BE2C (cell line): ENCODE data around the gene ADK.

ENCODE experiments used
- DNase-seq: peaks from one replicate; pipeline ENCODE4 v3.0.0-alpha.2; 2020
- H3K27me3 ChIP-seq: fragments of 250-450 bp; sonication (Bioruptor Pico); 2 replicates; pipeline ENCODE4 v1.5.1; 2020; ENCODE audit warnings: mild to moderate bottlenecking
- H3K36me3 ChIP-seq: fragments of 250-450 bp; sonication (Bioruptor Pico); 2 replicates; pipeline ENCODE4 v1.5.1; 2020; ENCODE audit warnings: mild to moderate bottlenecking
- H3K4me1 ChIP-seq: fragments of 250-450 bp; sonication (Bioruptor Pico); 2 replicates; pipeline ENCODE4 v1.5.1; 2020
- H3K4me3 ChIP-seq: 2 replicates; pipeline ENCODE4 v1.5.1; 2011; ENCODE audit warnings: low read depth, low read length
- H3K9me3 ChIP-seq: fragments of 250-450 bp; sonication (Bioruptor Pico); 2 replicates; pipeline ENCODE4 v1.5.1; 2020
- TF ChIP-seq, protein P1 (sequence below): IDR thresholded peaks from 2 replicates; pipeline ENCODE4 v1.5.1; 2012; ENCODE audit warnings: mild to moderate bottlenecking, low read depth, low read length

Gene ADK

DNA sequence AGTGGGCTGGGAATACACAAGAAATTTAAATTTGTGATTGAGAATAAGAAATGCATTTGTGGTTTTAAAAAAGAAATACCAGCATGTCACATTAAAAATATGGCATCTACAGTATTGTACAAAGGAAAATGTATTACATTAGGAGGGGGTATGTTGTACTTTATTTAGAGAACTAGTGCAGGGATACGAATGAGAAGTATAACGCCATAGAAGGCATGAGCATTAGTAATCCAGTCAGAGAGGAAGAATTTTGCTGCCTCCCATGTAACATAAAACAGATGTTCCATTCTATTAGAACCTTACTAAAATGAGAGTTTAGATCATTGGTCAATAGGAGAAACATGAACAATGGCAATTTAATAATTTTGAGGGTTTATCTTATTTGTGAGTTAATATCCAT is 182.2 kb downstream of the ADK start:
- Histone ChIP-seq H3K27me3 (no peaks in the 10 kb centered on the region), H3K4me3 (no peak overlapping the region), H3K9me3 (no peaks in the 10 kb centered on the region; the same call in 1 of the 2 replicates), H3K4me1 (peaks cover 13% of the 10 kb centered on the region), H3K36me3 (peaks cover 4% of the 10 kb centered on the region; the same call in 1 of the 2 replicates)
- TF ChIP-seq, protein P1, sequence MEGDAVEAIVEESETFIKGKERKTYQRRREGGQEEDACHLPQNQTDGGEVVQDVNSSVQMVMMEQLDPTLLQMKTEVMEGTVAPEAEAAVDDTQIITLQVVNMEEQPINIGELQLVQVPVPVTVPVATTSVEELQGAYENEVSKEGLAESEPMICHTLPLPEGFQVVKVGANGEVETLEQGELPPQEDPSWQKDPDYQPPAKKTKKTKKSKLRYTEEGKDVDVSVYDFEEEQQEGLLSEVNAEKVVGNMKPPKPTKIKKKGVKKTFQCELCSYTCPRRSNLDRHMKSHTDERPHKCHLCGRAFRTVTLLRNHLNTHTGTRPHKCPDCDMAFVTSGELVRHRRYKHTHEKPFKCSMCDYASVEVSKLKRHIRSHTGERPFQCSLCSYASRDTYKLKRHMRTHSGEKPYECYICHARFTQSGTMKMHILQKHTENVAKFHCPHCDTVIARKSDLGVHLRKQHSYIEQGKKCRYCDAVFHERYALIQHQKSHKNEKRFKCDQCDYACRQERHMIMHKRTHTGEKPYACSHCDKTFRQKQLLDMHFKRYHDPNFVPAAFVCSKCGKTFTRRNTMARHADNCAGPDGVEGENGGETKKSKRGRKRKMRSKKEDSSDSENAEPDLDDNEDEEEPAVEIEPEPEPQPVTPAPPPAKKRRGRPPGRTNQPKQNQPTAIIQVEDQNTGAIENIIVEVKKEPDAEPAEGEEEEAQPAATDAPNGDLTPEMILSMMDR: no peak
- no peak for DNase-seq

DNA sequence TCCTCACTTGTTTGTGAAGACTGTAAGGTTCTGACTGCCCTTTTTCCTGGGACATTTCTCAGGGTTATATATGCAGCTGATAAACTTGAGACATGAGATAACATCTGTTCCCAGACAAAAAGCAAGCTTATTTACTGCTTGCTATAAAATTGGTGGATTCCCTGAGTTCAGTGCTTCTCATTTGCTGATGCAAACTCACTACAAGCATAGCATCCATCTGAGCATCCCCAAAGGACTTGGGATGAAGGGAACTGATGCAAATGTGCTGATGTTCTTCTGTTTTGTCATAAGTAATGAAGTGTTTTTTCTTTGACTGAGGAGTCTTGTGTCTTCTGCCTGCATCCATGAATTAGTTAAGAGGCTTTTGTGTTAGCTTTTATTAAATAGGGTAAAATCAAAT is 183.2 kb downstream of the ADK start:
- no peak overlapping the region for H3K4me3 ChIP-seq
- peaks cover 4% of the 10 kb centered on the region; the same call in 1 of the 2 replicates for H3K36me3 ChIP-seq
- peaks cover 13% of the 10 kb centered on the region for H3K4me1 ChIP-seq
- DNase-seq: no peak
- no peaks in the 10 kb centered on the region for H3K27me3 ChIP-seq
- no peaks in the 10 kb centered on the region; the same call in 1 of the 2 replicates for H3K9me3 ChIP-seq
- TF ChIP-seq, protein P1: no peak

DNA sequence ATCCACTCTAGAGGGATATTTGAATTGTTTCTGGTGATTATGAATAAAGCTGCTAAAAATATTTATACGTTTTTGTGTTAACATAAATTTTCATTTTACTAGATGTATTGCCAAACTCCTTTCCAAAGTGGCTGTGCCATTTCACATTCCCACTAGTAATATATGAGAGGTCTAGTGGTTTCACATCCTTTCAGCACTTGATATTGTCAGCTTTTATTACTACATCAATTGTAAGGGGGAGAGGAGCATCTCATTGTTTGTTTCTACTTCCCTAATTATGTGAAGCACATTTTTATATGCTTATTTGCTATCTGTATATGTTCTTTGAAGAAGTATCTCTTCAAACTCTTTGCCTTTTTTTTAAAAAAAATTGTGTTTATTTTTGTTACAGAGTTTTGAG is 184.5 kb downstream of the ADK start:
- Histone ChIP-seq H3K36me3 (peaks cover 2% of the 10 kb centered on the region; the same call in 1 of the 2 replicates), H3K4me3 (no peak overlapping the region), H3K27me3 (no peaks in the 10 kb centered on the region), H3K4me1 (peaks cover 13% of the 10 kb centered on the region), H3K9me3 (no peaks in the 10 kb centered on the region; the same call in 1 of the 2 replicates)
- no peak for DNase-seq
- TF ChIP-seq, protein P1: no peak

DNA sequence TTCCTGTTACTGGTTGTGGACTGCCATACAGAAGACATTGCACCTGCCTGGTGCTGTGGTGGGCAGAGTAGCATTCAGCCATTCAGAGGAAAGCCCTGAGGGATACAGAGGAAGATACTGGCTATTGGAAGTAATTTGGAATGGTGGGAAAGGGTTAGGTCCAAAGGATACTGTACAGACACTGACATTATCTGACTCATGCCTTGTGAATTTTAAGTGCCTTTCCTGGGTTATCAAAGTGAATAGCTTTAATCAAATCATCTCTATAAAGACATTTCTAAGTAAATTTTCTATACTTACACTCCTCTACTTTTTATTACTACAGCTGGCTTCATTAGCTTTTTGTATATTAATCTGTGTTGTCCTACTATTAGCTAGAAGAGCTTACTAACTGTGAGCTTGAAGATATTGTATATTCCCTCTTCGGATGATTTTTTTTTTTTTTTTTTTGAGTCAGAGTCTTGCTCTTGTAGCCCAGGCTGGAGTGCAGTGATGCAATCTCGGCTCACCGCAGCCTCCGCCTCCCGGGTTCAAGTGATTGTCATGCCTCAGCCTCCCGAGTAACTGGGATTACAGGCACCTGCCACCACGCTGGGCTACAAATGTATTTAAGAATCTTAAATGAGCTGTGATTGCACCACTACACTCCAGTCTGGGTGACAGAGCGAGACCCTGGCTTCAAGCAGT is 186.5 kb downstream of the ADK start:
- no peak overlapping the region for H3K4me3 ChIP-seq
- no peaks in the 10 kb centered on the region for H3K27me3 ChIP-seq
- DNase-seq: no peak
- TF ChIP-seq, protein P1: no peak
- peaks cover 13% of the 10 kb centered on the region for H3K4me1 ChIP-seq
- no peaks in the 10 kb centered on the region for H3K36me3 ChIP-seq
- no peaks in the 10 kb centered on the region; the same call in 1 of the 2 replicates for H3K9me3 ChIP-seq

DNA sequence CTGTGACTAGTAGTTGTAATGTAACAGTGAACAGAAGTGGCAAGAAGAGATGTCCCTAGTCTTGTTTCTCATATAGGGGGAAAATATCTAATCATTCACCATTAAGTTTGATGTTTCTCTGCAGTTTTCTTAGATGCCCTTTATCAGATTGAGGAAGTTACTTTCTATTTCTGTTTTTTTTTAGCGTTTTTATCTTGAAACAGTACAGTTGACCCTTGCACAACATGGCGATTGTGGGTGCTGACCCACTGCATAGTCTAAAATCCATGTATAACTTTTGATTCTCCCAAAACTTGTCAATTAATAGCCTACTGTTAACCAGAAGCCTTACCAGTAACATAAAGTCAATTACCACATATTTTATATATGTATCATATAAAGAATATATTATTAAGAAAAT is 192.0 kb downstream of the ADK start:
- H3K4me1 ChIP-seq: 0 out of 2 replicates have a peak, but pooled peaks cover under 1% of the 10 kb centered on the region
- no peak for DNase-seq
- H3K4me3 ChIP-seq: no peak overlapping the region
- H3K36me3 ChIP-seq: no peaks in the 10 kb centered on the region
- no peaks in the 10 kb centered on the region for H3K27me3 ChIP-seq
- H3K9me3 ChIP-seq: peaks cover 3% of the 10 kb centered on the region; the same call in 1 of the 2 replicates
- TF ChIP-seq, protein P1: no peak

DNA sequence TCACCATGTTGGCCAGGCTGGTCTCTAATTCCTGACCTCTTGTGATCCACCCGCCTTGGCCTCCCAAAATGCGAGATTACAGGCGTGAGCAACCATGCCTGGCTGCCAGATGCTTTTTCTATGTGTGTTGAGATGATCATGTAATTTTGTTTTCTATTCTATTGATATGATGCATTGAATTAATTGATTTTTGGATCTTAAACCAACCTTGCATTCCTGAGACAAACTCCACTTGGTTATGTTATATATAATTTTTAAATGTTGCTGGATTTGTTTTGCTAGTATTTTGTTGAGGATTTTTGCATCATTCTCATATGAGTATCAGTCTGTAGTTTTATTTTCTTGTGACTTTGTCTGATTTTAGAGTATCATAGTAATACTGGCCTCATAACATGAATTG is 192.8 kb downstream of the ADK start:
- Histone ChIP-seq H3K36me3 (no peaks in the 10 kb centered on the region), H3K27me3 (no peaks in the 10 kb centered on the region), H3K4me1 (no peaks in the 10 kb centered on the region), H3K4me3 (no peak overlapping the region), H3K9me3 (peaks cover 3% of the 10 kb centered on the region; the same call in 1 of the 2 replicates)
- DNase-seq: no peak
- TF ChIP-seq, protein P1: no peak
